Measurements from ENCODE around the gene ADORA3. TPM values are rescaled to one million over a fixed set of nuclear protein-coding genes. Genes with fewer than 3 reads are reported as not detected.
A peak's percentile ranks its signal among the peaks of the same experiment; 100 is the strongest.

The ADORA3 gene
- total and polyA plus RNA-seq, 10 of the 15 experiments (the other 5 are each of a cell fraction or from before 2014, with no cell fraction given): 0.14 to 0.29 (median 0.18) TPM; not detected in 2

DNA sequence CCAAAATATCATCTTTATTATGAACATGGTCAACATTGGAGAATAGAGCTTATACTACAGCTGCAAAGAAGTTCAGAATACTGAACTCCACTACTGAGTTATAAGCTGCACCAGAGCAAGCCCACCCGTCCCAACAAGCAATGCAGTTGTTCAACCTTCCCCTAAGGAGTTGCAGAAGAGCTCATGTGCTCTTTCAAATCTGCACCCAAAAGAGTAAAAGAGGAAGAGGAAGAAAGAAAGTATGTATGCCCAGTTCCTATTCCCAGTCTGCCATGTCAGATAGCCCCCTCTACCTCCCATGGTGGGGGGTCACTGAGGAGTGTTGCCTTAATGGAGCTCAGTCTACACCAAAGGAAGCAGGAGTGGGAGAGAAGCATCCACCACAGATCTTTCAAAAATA lies 22.8 kb downstream of the ADORA3 start:
- no peak for DNase-seq (ENCODE audit: low read depth, low spot score)

More for the DNA sequence above, 22.8 kb downstream of the ADORA3 start:
- H3K27ac ChIP-seq (ENCODE audit: control insufficient read depth, insufficient read depth): no peak overlapping the region
- no peak overlapping the region for H3K9ac ChIP-seq (ENCODE audit: control insufficient read depth, insufficient read depth, low read length)
- ChIA-PET RAD21 (ENCODE audit: unreplicated experiment) (interaction anchor here (0.9 to 3.9 kb wide), 12 partner anchors 17 to 293 kb away, joined by 3 to 29 read pairs (median 4); partner anchors contain the start of genes DDX20 and WDR77), SMC1A (ENCODE audit: uncharacterized antibody, unreplicated experiment) (interaction anchor here (0.7 to 12.1 kb wide), 12 partner anchors 8 to 450 kb away, joined by 3 to 128 read pairs (median 4); partner anchors contain the start of gene DDX20), POLR2A (interaction anchor here (0.9 to 1.3 kb wide), 3 partner anchors 11 to 275 kb away, joined by 3 read pairs; partner anchors contain the start of gene DDX20), CTCF (interaction anchor here (0.6 to 8.7 kb wide), 17 partner anchors 12 to 290 kb away, joined by 3 to 119 read pairs (median 9); no protein-coding TSS in a partner anchor)
- no peaks in the 10 kb centered on the region for H3K79me2 ChIP-seq (ENCODE audit: control insufficient read depth, insufficient read depth, low read length)
- FAIRE-seq (no peak), ATAC-seq (no peak)
- in situ Hi-C loops (cut with MboI): loop anchor here (5.0 to 25.0 kb wide), 2 partner anchors 267 to 882 kb away; no protein-coding TSS in a partner anchor
- peaks cover 25% of the 10 kb centered on the region for H3K4me1 ChIP-seq (ENCODE audit: control insufficient read depth, insufficient read depth, low read length)
- WGBS (ENCODE audit: insufficient coverage, insufficient replicate concordance, low lambda C conversion rate, missing lambda C conversion rate): 0% methylated on average over 1 of the region's 1 CpG
- H3K9me3 ChIP-seq (replicated peaks; ENCODE audit: control insufficient read depth, insufficient read depth, low read length): no peaks in the 10 kb centered on the region
- BruUV-seq (replicated peaks): no TSS peak
- TF ChIP-seq SPI1 (IDR thresholded peaks at IDR 0.05; ENCODE audit: borderline replicate concordance, insufficient read depth, low read depth, low read length): peak; percentile 47; the same call in 1 of the 2 replicates
- TF ChIP-seq, protein P1, sequence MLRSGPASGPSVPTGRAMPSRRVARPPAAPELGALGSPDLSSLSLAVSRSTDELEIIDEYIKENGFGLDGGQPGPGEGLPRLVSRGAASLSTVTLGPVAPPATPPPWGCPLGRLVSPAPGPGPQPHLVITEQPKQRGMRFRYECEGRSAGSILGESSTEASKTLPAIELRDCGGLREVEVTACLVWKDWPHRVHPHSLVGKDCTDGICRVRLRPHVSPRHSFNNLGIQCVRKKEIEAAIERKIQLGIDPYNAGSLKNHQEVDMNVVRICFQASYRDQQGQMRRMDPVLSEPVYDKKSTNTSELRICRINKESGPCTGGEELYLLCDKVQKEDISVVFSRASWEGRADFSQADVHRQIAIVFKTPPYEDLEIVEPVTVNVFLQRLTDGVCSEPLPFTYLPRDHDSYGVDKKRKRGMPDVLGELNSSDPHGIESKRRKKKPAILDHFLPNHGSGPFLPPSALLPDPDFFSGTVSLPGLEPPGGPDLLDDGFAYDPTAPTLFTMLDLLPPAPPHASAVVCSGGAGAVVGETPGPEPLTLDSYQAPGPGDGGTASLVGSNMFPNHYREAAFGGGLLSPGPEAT (IDR thresholded peaks at IDR 0.05; ENCODE audit: low read depth): no peak
- no peak overlapping the region for H3K4me3 ChIP-seq
- H2AFZ ChIP-seq (ENCODE audit: control insufficient read depth, low read depth, low read length): no peak overlapping the region
- H3K4me2 ChIP-seq (ENCODE audit: control insufficient read depth, insufficient read depth): no peak overlapping the region
- H4K20me1 ChIP-seq (ENCODE audit: control insufficient read depth, insufficient read depth): no peaks in the 10 kb centered on the region
- H3K36me3 ChIP-seq (ENCODE audit: control insufficient read depth in 2 of 2, insufficient read depth in 2 of 2, low read length in 1 of 2): no peaks in the 10 kb centered on the region
- intact Hi-C loops (cut with micrococcal nuclease; ENCODE audit: unreplicated experiment): loop anchor here (1.0 kb wide), 3 partner anchors 28 to 289 kb away; no protein-coding TSS in a partner anchor
- no peaks in the 10 kb centered on the region for H3K27me3 ChIP-seq (replicated peaks in 1 of 2; ENCODE audit: control insufficient read depth in 2 of 2, insufficient read depth in 2 of 2, low read length in 1 of 2)
